Spinal cord (tissue), 10 donors: ENCODE measurements around the gene SLC16A8. TPM values are rescaled to one million over a fixed set of nuclear protein-coding genes. Genes with fewer than 3 reads are reported as not detected.
"Not testable (repeated sequence)": the region's sequence is repeated elsewhere in the genome, so short reads cannot be mapped to it uniquely, and the experiment has no call there.

Source experiments
- DNase-seq, 6 donors: peaks; one replicate each; pipeline versions ENCODE4 v3.0.0 to v3.0.0-alpha.2; 2013 to 2015; ENCODE audit warnings: low spot score in 6 of 6, low read depth in 4 of 6
- H3K27ac ChIP-seq: one replicate; pipeline ENCODE4 v1.5.1; 2013; ENCODE audit warnings: low read depth, low read length, control low read depth
- H3K27me3 ChIP-seq: one replicate; pipeline ENCODE4 v1.6.1; 2013; ENCODE audit warnings: low read length; ENCODE audit not compliant: control insufficient read depth, insufficient read depth
- H3K36me3 ChIP-seq: one replicate; pipeline ENCODE4 v1.6.1; 2013; ENCODE audit warnings: low read length; ENCODE audit not compliant: control insufficient read depth, insufficient read depth
- H3K4me1 ChIP-seq: one replicate; pipeline ENCODE4 v1.6.1; 2013; ENCODE audit warnings: low read length; ENCODE audit not compliant: control insufficient read depth, insufficient read depth
- H3K4me3 ChIP-seq: one replicate; pipeline ENCODE4 v1.5.1; 2013; ENCODE audit warnings: low read depth, low read length, control low read depth
- H3K9me3 ChIP-seq: one replicate; pipeline ENCODE4 v1.6.1; 2013; ENCODE audit warnings: low read length; ENCODE audit not compliant: control insufficient read depth, insufficient read depth
- WGBS: methylation state at CpG from one replicate; pipeline ENCODE4 v1.1.5; 2013; ENCODE audit warnings: missing lambda C conversion rate; ENCODE audit not compliant: insufficient coverage; 5-methylcytosine and 5-hydroxymethylcytosine counted together
- polyA plus RNA-seq, 2 donors: library from polyadenylated mRNA; unstranded; fragments of 120-200 nt; gene quantifications; one replicate each; pipeline ENCODE4 v1.2.1, GENCODE V29; 2013; ENCODE audit not compliant: insufficient read length in 2 of 2
- total RNA-seq, 2 donors: library from RNA; depleted of rRNA in 1 of 2; stranded (reverse); fragments of 120-200 nt in 1 of 2; fragments of >200 nt in 1 of 2; gene quantifications; one replicate each; pipeline versions ENCODE4 v1.2.3 to v1.2.4, GENCODE V29; 2013 to 2014
- donor health status: healthy.

SLC16A8 gene
- total and polyA plus RNA-seq, 4 donors = 2.0 to 7.9 (median 5.7) TPM

DNA sequence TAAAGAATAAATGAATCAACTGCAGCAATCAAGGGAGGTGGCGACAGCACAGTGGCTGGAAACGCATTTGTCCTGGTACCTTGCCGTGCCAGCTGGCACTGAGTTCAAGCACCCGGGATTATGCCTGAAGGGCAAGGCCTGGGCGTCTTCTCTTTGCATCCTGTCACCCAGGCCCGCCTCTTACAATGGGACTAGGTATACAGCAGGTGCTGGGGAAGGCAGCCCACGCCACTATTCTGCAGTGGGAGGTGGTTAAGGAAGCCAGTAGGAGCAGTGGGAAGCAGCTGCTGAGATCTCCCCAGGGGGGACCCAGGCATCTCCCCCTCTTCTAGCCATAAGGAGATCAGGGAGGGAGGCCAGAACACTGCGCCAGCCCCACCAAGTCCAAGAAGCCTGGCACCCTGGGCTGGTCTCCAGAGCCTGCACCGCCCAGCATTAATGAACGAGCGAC is 41.8 kb upstream of the SLC16A8 start:
- WGBS = 58% methylated on average over 9 of the region's 11 CpGs
- H3K27ac ChIP-seq = no peak overlapping the region

DNA sequence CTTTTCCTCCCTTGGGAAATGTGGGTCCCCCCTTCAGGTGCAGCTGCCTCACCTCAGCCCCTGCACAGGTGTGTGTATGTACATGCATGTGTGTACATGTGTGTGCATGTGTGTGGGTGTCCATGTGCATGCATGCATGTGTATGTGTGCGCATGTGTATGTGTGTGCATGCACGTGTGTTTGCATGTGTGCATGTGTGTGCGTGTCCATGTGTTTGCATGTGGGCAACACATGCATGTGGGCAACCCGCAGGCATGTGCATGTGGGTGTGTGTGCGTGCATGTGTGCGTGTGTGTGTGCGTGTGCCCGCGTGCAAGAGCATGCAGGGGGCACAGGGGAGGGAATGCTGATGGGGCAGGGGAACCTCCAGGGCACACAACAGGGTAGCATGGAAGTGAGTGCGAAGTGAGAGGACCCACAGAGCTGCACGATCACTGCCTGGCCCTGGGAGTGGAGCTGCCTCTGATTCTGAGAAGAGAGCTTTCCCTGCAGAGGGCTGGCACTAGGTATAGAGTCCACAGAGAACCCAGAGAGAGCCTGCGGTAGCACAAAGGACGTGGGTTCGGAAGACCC is 41.1 kb upstream of the SLC16A8 start:
- Histone ChIP-seq H3K27me3 (no peaks in the 10 kb centered on the region), H3K4me3 (no peak overlapping the region), H3K9me3 (no peaks in the 10 kb centered on the region), H3K4me1 (peaks cover 11% of the 10 kb centered on the region), H3K27ac (no peak overlapping the region), H3K36me3 (peaks cover 58% of the 10 kb centered on the region)
- WGBS = 92% methylated on average over 14 of the region's 14 CpGs
- DNase-seq = no peak

More for the DNA sequence above, 41.8 kb upstream of the SLC16A8 start:
- Histone ChIP-seq H3K4me1 (peaks cover 11% of the 10 kb centered on the region), H3K36me3 (peaks cover 54% of the 10 kb centered on the region), H3K9me3 (no peaks in the 10 kb centered on the region), H3K4me3 (no peak overlapping the region), H3K27me3 (no peaks in the 10 kb centered on the region)
- peak in 2 of 6 donors; percentile 8 to 86 for DNase-seq

DNA sequence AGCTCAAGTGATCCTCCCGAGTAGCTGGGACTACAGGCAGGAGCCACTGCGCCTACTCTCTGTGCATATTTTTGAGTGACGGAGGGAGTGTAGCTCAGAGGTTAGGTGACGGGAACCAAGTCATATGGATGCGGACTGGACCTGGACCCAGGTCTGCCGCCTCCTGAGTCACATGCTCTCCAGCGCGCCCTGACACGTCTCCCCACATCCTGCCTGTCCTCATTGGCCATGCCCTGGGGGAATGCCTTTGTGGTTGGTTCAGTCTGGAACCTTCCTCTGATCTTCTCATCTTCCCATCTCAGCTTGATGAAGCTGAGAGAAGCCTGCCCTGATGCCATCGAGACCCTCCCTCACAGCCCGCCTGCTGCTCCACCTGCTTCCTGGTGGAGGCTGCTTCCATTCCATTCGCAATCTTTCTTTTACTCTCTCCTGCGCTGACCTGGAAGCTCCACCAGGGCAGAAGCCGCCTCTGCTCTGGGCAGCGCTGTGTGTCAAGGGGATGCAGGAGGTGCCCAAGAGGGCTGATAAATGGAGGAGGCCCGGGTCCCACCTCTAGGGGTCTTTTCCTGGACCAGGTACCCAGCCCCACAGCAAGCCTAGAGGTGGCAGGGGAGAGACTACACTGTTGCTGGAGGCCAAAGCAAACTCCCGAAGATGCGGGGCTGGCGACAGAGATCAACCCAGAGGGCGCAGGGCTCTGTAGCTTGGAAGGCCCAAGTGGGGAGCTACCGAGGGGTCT is 40.4 kb upstream of the SLC16A8 start:
- peaks cover 51% of the 10 kb centered on the region for H3K36me3 ChIP-seq
- 94% methylated on average over 21 of the region's 21 CpGs for WGBS

DNA sequence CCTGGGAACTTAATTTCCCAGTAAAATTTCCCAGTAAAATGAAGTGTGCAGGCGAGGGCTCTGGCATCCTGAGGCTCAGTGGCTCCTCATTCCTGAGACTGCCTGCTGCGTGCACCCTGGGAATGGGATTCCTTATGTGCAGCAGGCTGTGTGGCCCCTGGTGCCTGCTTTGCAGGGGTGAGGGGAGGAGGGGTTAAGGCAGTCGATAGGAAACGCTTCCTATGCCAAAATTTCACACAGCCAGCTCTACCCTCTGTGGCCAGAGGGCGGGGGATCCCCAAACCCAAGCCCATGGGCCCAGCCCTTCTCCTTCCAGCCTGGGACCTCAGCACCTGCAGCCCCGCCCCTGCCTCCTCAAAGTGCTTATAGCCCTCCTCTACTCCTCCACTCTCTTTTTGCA is 38.6 kb upstream of the SLC16A8 start:
- H3K4me1 ChIP-seq = peaks cover 11% of the 10 kb centered on the region
- no peaks in the 10 kb centered on the region for H3K9me3 ChIP-seq
- no peak overlapping the region for H3K27ac ChIP-seq
- H3K4me3 ChIP-seq = no peak overlapping the region
- 85% methylated on average over 2 of the region's 6 CpGs for WGBS
- peaks cover 33% of the 10 kb centered on the region for H3K36me3 ChIP-seq
- no peaks in the 10 kb centered on the region for H3K27me3 ChIP-seq
- DNase-seq = no peak

More for the DNA sequence above, 40.4 kb upstream of the SLC16A8 start:
- Histone ChIP-seq H3K4me1 (peaks cover 11% of the 10 kb centered on the region), H3K27ac (no peak overlapping the region), H3K27me3 (no peaks in the 10 kb centered on the region), H3K9me3 (no peaks in the 10 kb centered on the region), H3K4me3 (no peak overlapping the region)
- no peak for DNase-seq

DNA sequence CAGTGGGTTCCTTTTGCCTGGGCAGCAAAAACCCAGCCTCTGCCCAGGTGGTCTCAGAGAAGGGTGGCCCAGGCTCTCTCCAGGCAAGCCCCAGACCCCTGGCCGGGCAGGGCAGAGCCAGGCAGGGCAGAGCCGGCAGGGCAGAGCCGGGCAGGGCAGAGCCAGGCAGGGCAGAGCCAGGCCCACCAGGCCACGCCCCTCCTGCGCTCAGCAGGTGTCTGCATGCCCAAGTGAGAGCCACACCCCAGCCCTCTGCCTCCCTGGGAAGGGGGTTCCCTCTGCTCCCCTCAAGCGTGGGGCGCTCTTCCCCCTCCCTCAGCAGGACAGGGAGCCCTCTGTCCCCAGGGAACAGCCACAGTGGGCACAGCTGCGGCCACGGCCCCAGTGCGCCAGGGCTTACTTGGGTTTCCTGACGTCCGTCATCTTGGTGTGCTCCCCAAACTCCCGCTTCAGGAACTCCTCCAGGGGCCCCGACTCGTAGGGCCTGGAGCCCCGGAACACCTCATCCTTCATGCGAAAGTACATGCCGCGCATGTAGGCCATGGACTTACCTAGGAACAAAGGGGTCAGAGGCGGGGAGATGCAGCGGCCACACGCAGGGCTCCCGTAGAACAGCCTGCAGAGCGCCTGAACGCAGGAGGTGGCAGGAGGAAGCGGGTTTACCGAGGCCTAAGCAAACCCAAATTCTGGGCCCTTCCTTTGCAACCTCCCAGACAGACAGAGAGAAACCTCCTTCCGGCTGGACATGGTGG is 36.6 kb upstream of the SLC16A8 start:
- DNase-seq = no peak
- WGBS = 82% methylated on average over 27 of the region's 28 CpGs
- Histone ChIP-seq H3K36me3 (peaks cover 21% of the 10 kb centered on the region), H3K27ac (no peak overlapping the region), H3K4me3 (no peak overlapping the region), H3K4me1 (peaks cover 3% of the 10 kb centered on the region), H3K27me3 (no peaks in the 10 kb centered on the region), H3K9me3 (no peaks in the 10 kb centered on the region)

DNA sequence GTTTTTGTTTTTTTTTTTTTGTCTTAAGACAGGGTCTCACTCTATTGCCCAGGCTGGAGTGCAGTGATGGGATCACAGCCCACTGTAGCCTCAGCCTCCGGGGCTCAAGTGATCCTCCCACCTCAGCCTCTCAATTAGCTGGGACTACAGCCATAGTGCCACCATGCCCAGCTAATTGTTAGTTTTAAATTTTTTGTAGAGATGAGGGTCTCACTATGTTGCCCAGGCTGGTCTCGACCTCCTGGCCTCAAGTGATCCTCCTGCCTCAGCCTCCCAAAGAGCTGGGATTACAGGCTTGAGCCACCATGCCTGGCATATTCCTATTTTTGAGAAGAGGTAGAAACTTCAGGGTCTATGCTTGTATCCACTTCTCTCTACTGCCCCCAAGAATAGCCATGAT is 34.8 kb upstream of the SLC16A8 start:
- not testable (repeated sequence) for H3K27me3 ChIP-seq, DNase-seq, H3K4me3 ChIP-seq, H3K27ac ChIP-seq, H3K9me3 ChIP-seq
- WGBS = 100% methylated on average over 1 of the region's 2 CpGs
- Histone ChIP-seq H3K4me1 (peaks cover 19% of the 10 kb centered on the region), H3K36me3 (peaks cover 27% of the 10 kb centered on the region)

DNA sequence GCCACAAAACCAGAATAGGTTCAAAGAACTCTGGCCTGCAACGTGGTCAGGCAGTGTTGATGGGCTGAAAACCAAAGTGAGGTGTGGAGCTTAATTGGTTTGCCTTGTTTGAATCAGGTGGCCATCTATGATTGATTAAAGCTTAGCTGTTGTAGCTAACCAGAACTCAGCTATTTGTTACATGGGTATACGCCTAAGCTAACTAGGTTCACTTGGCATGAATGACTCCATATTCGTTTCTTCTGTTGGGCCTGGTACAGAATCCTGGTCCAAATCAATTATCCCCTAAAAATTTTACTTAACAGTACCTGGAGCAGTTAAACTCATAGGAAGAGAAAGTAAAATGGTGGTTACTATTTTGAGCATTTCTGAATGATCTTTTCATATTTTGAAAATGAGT is 34.2 kb upstream of the SLC16A8 start:
- Histone ChIP-seq H3K4me1 (peaks cover 25% of the 10 kb centered on the region), H3K4me3 (no peak overlapping the region), H3K9me3 (no peaks in the 10 kb centered on the region), H3K27me3 (no peaks in the 10 kb centered on the region), H3K27ac (no peak overlapping the region), H3K36me3 (peaks cover 30% of the 10 kb centered on the region)
- DNase-seq = no peak
- 88% methylated on average over 1 of the region's 3 CpGs for WGBS

DNA sequence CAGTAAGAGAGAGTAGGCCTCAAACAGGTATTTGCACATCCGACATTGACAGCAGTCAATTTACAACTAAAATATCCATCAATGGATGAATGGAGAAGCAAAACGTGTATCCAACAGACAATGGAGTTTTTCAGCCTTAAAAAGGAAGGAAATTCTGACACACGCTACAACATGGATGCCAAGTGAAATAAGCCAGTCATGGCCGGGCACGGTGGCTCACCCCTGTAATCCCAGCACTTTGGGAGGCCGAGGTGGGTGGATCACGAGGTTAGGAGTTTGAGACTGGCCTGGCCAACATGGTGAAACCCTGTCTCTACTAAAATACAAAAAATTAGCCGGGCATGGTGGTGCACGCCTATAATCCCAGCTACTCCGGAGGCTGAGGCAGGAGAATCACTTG is 33.6 kb upstream of the SLC16A8 start:
- H3K4me1 ChIP-seq = peaks cover 26% of the 10 kb centered on the region
- not testable (repeated sequence) for H3K27me3 ChIP-seq, H3K27ac ChIP-seq, H3K4me3 ChIP-seq, DNase-seq, H3K9me3 ChIP-seq
- peaks cover 32% of the 10 kb centered on the region for H3K36me3 ChIP-seq
- WGBS = 90% methylated on average over 2 of the region's 10 CpGs

DNA sequence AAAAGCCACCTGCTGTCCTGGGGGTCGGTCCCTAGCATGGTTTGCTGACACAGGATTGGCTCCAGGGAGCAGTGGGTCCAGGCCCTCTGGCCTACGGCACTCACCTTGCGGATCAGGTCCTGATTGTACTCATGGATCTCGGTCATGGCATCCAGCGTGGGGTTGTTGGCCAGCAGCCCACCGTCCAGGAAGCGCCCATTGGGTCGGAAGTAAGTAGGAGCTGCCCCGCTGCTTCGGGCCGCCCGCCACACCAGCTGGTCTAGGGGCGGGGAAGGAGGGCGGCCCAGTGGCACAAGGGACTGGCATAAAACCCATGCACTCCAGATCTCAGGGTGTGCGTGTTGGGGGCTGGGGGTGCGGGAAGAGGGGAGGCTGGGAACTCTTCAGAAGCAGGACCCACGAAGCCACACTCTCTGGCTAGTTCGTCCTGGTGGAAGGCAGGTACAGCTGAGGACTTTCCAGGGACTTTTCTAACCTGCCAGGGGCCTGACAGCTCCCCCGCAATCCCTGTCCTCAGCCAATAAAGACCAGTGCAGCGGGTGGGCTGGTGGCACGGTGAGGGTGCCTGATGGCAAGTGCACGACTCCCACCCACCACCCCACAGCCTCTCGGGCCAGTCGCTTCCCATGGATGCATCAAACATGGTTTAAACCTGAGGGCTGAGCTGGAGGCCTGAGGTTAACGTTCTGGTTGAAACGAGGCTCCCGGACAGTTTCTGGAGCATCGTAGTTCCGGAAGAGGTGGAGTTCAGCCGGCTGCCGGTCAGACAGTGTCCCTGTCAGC is 31.6 kb upstream of the SLC16A8 start:
- no peak for DNase-seq
- WGBS = 90% methylated on average over 28 of the region's 31 CpGs
- peaks cover 42% of the 10 kb centered on the region for H3K36me3 ChIP-seq
- H3K4me1 ChIP-seq = peaks cover 29% of the 10 kb centered on the region
- H3K9me3 ChIP-seq = no peaks in the 10 kb centered on the region
- no peak overlapping the region for H3K4me3 ChIP-seq
- H3K27me3 ChIP-seq = no peaks in the 10 kb centered on the region
- no peak overlapping the region for H3K27ac ChIP-seq
